HEK293T (cell line): Measurements from ENCODE around the gene OSBPL3.

Source experiments
- CTCF ChIA-PET: fragments of 350-600 bp; formaldehyde crosslinking; extraction: SDS; loops from one replicate; lab custom pipeline; 2021; ENCODE audit warnings: antibody characterized with exemption, inconsistent platforms; lab: Yijun Ruan, JAX
- POLR2A ChIA-PET: fragments of 350-600 bp; formaldehyde crosslinking; extraction: SDS; loops from one replicate; lab custom pipeline; 2020; ENCODE audit warnings: antibody characterized with exemption, inconsistent platforms; lab: Yijun Ruan, JAX
- DNase-seq: peaks from one replicate; pipeline ENCODE4 v3.0.0; 2012; ENCODE audit warnings: mixed read lengths; ENCODE audit errors: extremely low spot score
- ARNT ChIP-seq: fragments of 450-650 bp; IDR thresholded peaks from 2 replicates; pipeline ENCODE4 v1.6.1; 2017; ENCODE audit warnings: mild to moderate bottlenecking
- BHLHE40 ChIP-seq: fragments of 450-650 bp; IDR thresholded peaks from 2 replicates; pipeline ENCODE4 v1.6.1; 2016; ENCODE audit warnings: mild to moderate bottlenecking, moderate library complexity, borderline replicate concordance
- CTBP1 ChIP-seq: fragments of 450-650 bp; IDR thresholded peaks from 2 replicates; pipeline ENCODE4 v1.6.1; 2016; ENCODE audit warnings: borderline replicate concordance
- ELF4 ChIP-seq: fragments of 450-650 bp; IDR thresholded peaks from 2 replicates; pipeline ENCODE4 v1.6.1; 2017; ENCODE audit warnings: antibody characterized with exemption
- FOXA1 ChIP-seq: fragments of 450-650 bp; IDR thresholded peaks from 2 replicates; pipeline ENCODE4 v1.6.1; 2016; ENCODE audit warnings: mild to moderate bottlenecking
- FOXK2 ChIP-seq: fragments of 450-650 bp; IDR thresholded peaks from 2 replicates; pipeline ENCODE4 v1.6.1; 2016; ENCODE audit warnings: mild to moderate bottlenecking
- FOXM1 ChIP-seq: fragments of 450-650 bp; IDR thresholded peaks from 2 replicates; pipeline ENCODE4 v1.6.1; 2017; ENCODE audit warnings: mild to moderate bottlenecking, borderline replicate concordance
- HDGF ChIP-seq: fragments of 450-650 bp; IDR thresholded peaks from 2 replicates; pipeline ENCODE4 v1.6.1; 2017; ENCODE audit warnings: antibody characterized with exemption, borderline replicate concordance
- L3MBTL2 ChIP-seq: fragments of 450-650 bp; conservative IDR thresholded peaks from 2 replicates; pipeline ENCODE4 v1.6.1; 2016; ENCODE audit warnings: mild to moderate bottlenecking
- LEF1 ChIP-seq: fragments of 450-650 bp; IDR thresholded peaks from 2 replicates; pipeline ENCODE4 v1.6.1; 2017; ENCODE audit warnings: mild to moderate bottlenecking, borderline replicate concordance
- NFRKB ChIP-seq: fragments of 450-650 bp; IDR thresholded peaks from 2 replicates; pipeline ENCODE4 v1.6.1; 2016; ENCODE audit warnings: mild to moderate bottlenecking, moderate library complexity
- SP1 ChIP-seq: fragments of 450-650 bp; IDR thresholded peaks from 2 replicates; pipeline ENCODE4 v1.6.1; 2017
- SUZ12 ChIP-seq: fragments of 450-650 bp; IDR thresholded peaks from 2 replicates; pipeline ENCODE4 v1.6.1; 2016; ENCODE audit warnings: mild to moderate bottlenecking
- TARDBP ChIP-seq: fragments of 450-650 bp; IDR thresholded peaks from 2 replicates; pipeline ENCODE4 v1.6.1; 2016
- ZNF384 ChIP-seq: fragments of 450-650 bp; IDR thresholded peaks from 2 replicates; pipeline ENCODE4 v1.6.1; 2016
- TF ChIP-seq, protein P1 (sequence below): fragments of 450-650 bp; IDR thresholded peaks from 2 replicates; pipeline ENCODE4 v1.6.1; 2016

Gene OSBPL3

DNA sequence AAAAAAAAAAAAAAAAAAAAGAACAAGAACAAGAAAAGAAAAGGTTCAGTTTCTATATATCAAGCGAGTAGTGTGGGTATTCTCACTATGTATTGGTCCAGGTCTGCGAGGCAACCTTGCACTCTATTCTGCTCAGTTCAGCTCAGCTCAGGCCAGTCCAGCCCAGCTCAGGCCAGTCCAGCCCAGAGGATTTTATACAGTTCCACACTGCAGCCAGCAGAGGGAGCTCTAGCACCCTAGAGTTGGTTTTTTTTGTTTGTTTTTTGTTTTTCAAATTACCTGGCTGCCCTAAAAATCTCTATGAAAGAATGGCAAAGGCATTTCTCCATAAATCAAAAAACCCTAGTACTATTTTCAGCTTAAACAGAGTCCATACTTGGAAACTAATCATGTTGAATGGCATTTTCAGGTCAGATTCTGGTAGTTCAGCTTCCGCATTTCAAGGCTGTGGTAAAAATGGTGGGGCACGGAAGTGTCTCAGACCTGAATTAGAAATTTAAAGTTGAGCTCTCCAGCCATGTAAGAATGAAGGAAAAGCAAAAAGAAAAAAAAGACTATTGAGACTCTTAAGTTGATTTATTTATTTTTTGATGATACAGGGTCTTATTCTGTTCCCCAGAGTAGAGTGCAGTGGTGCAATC lies 167.6 kb downstream of the OSBPL3 start:
- CTCF ChIA-PET: interaction anchor here (0.6 to 3.0 kb wide), 22 partner anchors 9 to 586 kb away, joined by 3 to 49 read pairs (median 4); partner anchors contain the start of gene CYCS
- DNase-seq: peak; percentile 64
- no peak for TF ChIP-seq HDGF
- TF ChIP-seq CTBP1: no peak
- TF ChIP-seq ZNF384: peak; percentile 56; the same call in 1 of the 2 replicates
- TF ChIP-seq FOXK2: no peak
- no peak for TF ChIP-seq FOXM1
- TF ChIP-seq ARNT: no peak
- TF ChIP-seq TARDBP: no peak
- TF ChIP-seq, protein P1, sequence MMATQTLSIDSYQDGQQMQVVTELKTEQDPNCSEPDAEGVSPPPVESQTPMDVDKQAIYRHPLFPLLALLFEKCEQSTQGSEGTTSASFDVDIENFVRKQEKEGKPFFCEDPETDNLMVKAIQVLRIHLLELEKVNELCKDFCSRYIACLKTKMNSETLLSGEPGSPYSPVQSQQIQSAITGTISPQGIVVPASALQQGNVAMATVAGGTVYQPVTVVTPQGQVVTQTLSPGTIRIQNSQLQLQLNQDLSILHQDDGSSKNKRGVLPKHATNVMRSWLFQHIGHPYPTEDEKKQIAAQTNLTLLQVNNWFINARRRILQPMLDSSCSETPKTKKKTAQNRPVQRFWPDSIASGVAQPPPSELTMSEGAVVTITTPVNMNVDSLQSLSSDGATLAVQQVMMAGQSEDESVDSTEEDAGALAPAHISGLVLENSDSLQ: no peak
- TF ChIP-seq NFRKB: no peak
- POLR2A ChIA-PET: interaction anchor here (1.4 kb wide), 1 partner anchor 313 kb away, joined by 3 read pairs; the partner anchor contains the start of gene CYCS

DNA sequence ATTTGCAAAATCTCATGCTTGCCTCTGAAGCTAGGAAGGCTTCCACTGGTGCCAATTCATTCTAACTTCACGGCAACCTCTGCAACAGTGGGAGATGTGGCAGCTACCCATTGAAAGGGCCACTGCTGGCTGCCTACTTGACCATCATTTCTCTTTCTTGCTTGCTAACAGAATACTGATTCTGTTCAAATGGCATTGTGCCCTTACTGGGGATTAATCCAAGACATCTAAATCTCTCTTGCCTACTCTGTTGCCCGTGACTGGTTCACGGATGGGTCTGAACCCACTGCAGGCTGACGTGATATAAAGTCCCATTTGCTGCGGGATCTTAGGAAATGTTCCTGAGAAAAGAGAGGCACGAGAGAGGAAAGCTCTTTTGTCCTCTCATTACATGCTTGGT lies 171.5 kb downstream of the OSBPL3 start:
- TF ChIP-seq ZNF384: no peak
- no peak for TF ChIP-seq BHLHE40
- TF ChIP-seq L3MBTL2: no peak
- TF ChIP-seq, protein P1: no peak
- TF ChIP-seq CTBP1: no peak
- no peak for TF ChIP-seq LEF1
- no peak for TF ChIP-seq ELF4
- no peak for TF ChIP-seq SP1
- TF ChIP-seq FOXK2: no peak
- no peak for TF ChIP-seq SUZ12
- ChIA-PET POLR2A (no interaction called here), CTCF (no interaction called here)
- no peak for DNase-seq

DNA sequence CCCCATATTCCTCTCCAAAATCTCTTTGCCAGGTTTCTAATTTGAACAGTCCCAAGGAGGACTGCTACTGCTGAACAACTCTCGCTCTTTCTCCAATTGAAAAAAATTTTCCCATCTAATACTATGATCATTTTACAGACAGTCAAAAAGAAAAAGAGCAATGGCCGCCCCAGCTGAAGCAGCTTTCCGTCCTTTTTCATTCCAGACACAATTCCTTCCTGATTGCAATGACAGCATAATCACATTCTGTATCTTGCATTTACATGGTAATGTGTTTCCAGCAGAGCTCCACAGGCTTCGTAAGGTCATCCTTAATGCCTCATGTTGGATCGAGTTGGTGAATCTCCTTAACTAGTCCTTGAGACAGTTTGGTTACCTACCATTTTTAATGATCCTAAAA lies 177.7 kb downstream of the OSBPL3 start:
- ChIA-PET POLR2A (no interaction called here), CTCF (interaction anchor here (1.3 kb wide), 1 partner anchor 18 kb away, joined by 3 read pairs; no protein-coding TSS in a partner anchor)
- DNase-seq: no peak
- no peak for TF ChIP-seq SP1
- TF ChIP-seq, protein P1: no peak
- TF ChIP-seq BHLHE40: no peak
- TF ChIP-seq NFRKB: no peak
- no peak for TF ChIP-seq LEF1
- no peak for TF ChIP-seq HDGF
- TF ChIP-seq ZNF384: no peak
- TF ChIP-seq CTBP1: no peak
- no peak for TF ChIP-seq FOXK2
- no peak for TF ChIP-seq FOXM1
- TF ChIP-seq SUZ12: no peak

DNA sequence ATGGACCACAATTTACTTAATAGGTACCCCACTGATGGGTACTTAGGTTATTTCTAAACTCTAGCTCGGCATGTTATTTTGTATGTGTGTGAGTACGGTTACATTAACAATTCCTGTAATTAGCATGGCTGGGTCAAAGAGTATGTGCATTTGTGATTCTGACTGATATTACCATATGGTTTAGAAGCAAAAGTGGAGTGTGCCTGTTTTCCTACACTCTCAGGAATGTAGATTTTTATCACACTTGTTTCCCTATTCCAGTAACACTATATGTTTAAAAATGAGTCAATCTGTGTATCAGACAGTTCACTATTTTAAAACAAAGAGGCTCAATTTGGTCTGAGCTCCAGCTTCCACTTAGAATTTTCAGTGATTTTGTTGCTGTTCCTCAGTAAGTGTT lies 178.1 kb downstream of the OSBPL3 start:
- TF ChIP-seq L3MBTL2: no peak
- no peak for TF ChIP-seq BHLHE40
- TF ChIP-seq FOXM1: no peak
- TF ChIP-seq ARNT: no peak
- no peak for TF ChIP-seq SUZ12
- TF ChIP-seq FOXA1: no peak
- no peak for TF ChIP-seq TARDBP
- no peak for TF ChIP-seq SP1
- TF ChIP-seq FOXK2: no peak
- TF ChIP-seq LEF1: no peak
- DNase-seq: no peak
- ChIA-PET POLR2A (no interaction called here), CTCF (interaction anchor here (1.3 kb wide), 1 partner anchor 18 kb away, joined by 3 read pairs; no protein-coding TSS in a partner anchor)

DNA sequence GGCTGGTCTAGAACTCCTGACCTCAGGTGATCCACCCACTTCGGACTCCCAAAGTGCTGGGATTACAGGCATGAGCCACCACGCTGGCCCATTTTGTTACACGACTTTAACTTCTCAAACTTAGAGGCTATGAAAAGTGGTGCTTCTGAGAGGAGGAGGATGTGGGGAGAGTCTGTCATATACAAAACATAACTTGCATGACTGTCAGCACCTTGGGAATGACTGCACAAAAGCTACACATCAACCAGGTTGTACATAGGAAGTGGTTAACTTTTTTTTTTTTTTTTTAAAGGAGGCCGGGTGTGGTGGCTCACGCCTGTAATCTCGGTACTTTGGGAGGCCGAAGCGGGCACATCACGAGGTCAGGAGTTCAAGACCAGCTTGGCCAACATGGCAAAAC lies 179.3 kb downstream of the OSBPL3 start:
- no peak for DNase-seq
- CTCF ChIA-PET: interaction anchor here (1.4 kb wide), 1 partner anchor 12 kb away, joined by 9 read pairs; no protein-coding TSS in a partner anchor
- POLR2A ChIA-PET: no interaction called here
- TF ChIP-seq ARNT (no peak), FOXM1 (no peak), ZNF384 (no peak), TARDBP (no peak), HDGF (no peak), SP1 (no peak), L3MBTL2 (no peak), NFRKB (no peak), BHLHE40 (no peak), LEF1 (no peak), FOXK2 (no peak), CTBP1 (no peak), ELF4 (no peak), FOXA1 (no peak), SUZ12 (no peak)
- TF ChIP-seq, protein P1: no peak

DNA sequence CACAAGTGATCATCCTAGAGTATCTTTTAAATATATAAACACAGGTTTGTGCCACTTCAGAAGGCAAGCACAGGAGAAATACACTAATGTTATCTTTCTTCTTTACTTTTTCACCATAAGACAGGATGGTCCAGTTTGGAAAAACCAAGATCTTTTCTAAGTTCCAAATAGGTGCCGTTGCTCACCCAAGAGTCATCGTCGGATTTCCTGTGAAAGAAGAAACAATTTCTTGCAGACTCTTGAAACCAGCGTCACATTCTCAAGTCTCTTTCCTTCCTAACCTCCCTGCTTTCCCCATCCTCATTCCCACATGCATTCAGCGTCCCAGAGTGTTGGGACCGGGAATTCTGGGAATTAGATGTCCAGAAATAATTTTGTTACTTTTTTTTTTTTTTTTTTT lies 179.9 kb downstream of the OSBPL3 start:
- DNase-seq: no peak
- TF ChIP-seq FOXK2 (no peak), L3MBTL2 (no peak), CTBP1 (no peak), FOXM1 (no peak), SUZ12 (no peak), SP1 (no peak), TARDBP (no peak), ARNT (no peak), LEF1 (no peak), ZNF384 (no peak), NFRKB (no peak), ELF4 (no peak), BHLHE40 (no peak), FOXA1 (no peak), HDGF (no peak)
- TF ChIP-seq, protein P1: no peak
- POLR2A ChIA-PET: interaction anchor here (1.5 kb wide), 1 partner anchor 325 kb away, joined by 5 read pairs; the partner anchor contains the start of gene CYCS
- CTCF ChIA-PET: interaction anchor here (1.4 kb wide), 1 partner anchor 12 kb away, joined by 9 read pairs; no protein-coding TSS in a partner anchor
